SK-N-SH treated with all-trans-retinoic acid at 6 μM for 48 hours (cell line): ENCODE measurements around the gene KEL.

Source experiments
- ATAC-seq: fragments of 200-7000 bp; cut with Tn5 transposase; 3 replicates; pipeline ENCODE4 v1.9.1; 2020; ENCODE audit warnings: mild to moderate bottlenecking, moderate library complexity
- ARNTL ChIP-seq: fragments of 450-650 bp; formaldehyde crosslinking; IDR thresholded peaks from 2 replicates; pipeline ENCODE4 v1.5.0; 2020; ENCODE audit warnings: low read depth, mild to moderate bottlenecking, moderate library complexity, borderline replicate concordance
- BACH2 ChIP-seq: fragments of 250-450 bp; sonication (Bioruptor Pico); IDR thresholded peaks from 2 replicates; pipeline ENCODE4 v1.9.0; 2021; ENCODE audit warnings: mild to moderate bottlenecking, borderline replicate concordance
- CREB5 ChIP-seq: fragments of 250-450 bp; sonication (Bioruptor Pico); IDR thresholded peaks from 2 replicates; pipeline ENCODE4 v1.5.1; 2020; ENCODE audit warnings: low read depth, mild to moderate bottlenecking, moderate library complexity
- CSDC2 ChIP-seq: fragments of 250-450 bp; sonication (Bioruptor Pico); IDR thresholded peaks from 2 replicates; pipeline ENCODE4 v1.5.0; 2020; ENCODE audit warnings: mild to moderate bottlenecking, moderate library complexity
- ESRRG ChIP-seq: fragments of 250-450 bp; sonication (Bioruptor Pico); IDR thresholded peaks from 2 replicates; pipeline ENCODE4 v1.6.1; 2021; ENCODE audit warnings: mild to moderate bottlenecking
- ISL1 ChIP-seq: fragments of 250-450 bp; sonication (Bioruptor Pico); IDR thresholded peaks from 2 replicates; pipeline ENCODE4 v2.1.2; 2022; ENCODE audit warnings: mild to moderate bottlenecking, moderate library complexity
- OSR1 ChIP-seq: fragments of 250-450 bp; sonication (Bioruptor Pico); IDR thresholded peaks from 2 replicates; pipeline ENCODE4 v1.8.0; 2022; ENCODE audit warnings: moderate library complexity, mild to moderate bottlenecking, inconsistent platforms
- PATZ1 ChIP-seq: fragments of 250-450 bp; sonication (Bioruptor Pico); IDR thresholded peaks from 2 replicates; pipeline ENCODE4 v1.8.0; 2020; ENCODE audit warnings: mild to moderate bottlenecking, moderate library complexity, borderline replicate concordance
- POU6F1 ChIP-seq: fragments of 250-450 bp; sonication (Bioruptor Pico); IDR thresholded peaks from 2 replicates; pipeline ENCODE4 v1.8.0; 2021; ENCODE audit warnings: low read depth, mild to moderate bottlenecking, moderate library complexity, borderline replicate concordance
- PPARA ChIP-seq: fragments of 250-450 bp; sonication (Bioruptor Pico); IDR thresholded peaks from 2 replicates; pipeline ENCODE4 v1.5.0; 2020; ENCODE audit warnings: mild to moderate bottlenecking, borderline replicate concordance
- RARB ChIP-seq: fragments of 250-450 bp; sonication (Bioruptor Pico); IDR thresholded peaks from 2 replicates; pipeline ENCODE4 v1.8.0; 2021; ENCODE audit warnings: mild to moderate bottlenecking, moderate library complexity
- SNAI2 ChIP-seq: fragments of 250-450 bp; sonication (Bioruptor Pico); IDR thresholded peaks from 2 replicates; pipeline ENCODE4 v1.5.0; 2020; ENCODE audit warnings: mild to moderate bottlenecking, moderate library complexity
- TCF4 ChIP-seq: fragments of 250-450 bp; sonication (Bioruptor Pico); IDR thresholded peaks from 2 replicates; pipeline ENCODE4 v1.8.0; 2021; ENCODE audit warnings: mild to moderate bottlenecking, moderate library complexity, borderline replicate concordance
- TOX ChIP-seq: fragments of 250-450 bp; sonication (Bioruptor Pico); IDR thresholded peaks from 2 replicates; pipeline ENCODE4 v1.8.0; 2021; ENCODE audit warnings: mild to moderate bottlenecking, moderate library complexity, borderline replicate concordance
- ZC3H10 ChIP-seq: fragments of 250-450 bp; sonication (Bioruptor Pico); IDR thresholded peaks from 2 replicates; pipeline ENCODE4 v1.5.1; 2021; ENCODE audit warnings: mild to moderate bottlenecking, moderate library complexity
- ZFP3 ChIP-seq: fragments of 250-450 bp; sonication (Bioruptor Pico); IDR thresholded peaks from 2 replicates; pipeline ENCODE4 v1.5.0; 2020; ENCODE audit warnings: mild to moderate bottlenecking, moderate library complexity
- ZFP30 ChIP-seq: fragments of 450-650 bp; formaldehyde crosslinking; IDR thresholded peaks from 2 replicates; pipeline ENCODE4 v1.5.0; 2022; ENCODE audit warnings: mild to moderate bottlenecking, moderate library complexity
- ZNF565 ChIP-seq: fragments of 450-650 bp; formaldehyde crosslinking; conservative IDR thresholded peaks from 2 replicates; pipeline ENCODE4 v1.5.0; 2020; ENCODE audit warnings: low read depth, mild to moderate bottlenecking, moderate library complexity
- ZNF70 ChIP-seq: fragments of 450-650 bp; formaldehyde crosslinking; IDR thresholded peaks from 2 replicates; pipeline ENCODE4 v1.5.0; 2020; ENCODE audit warnings: mild to moderate bottlenecking, moderate library complexity
- ZNF8 ChIP-seq: fragments of 450-650 bp; formaldehyde crosslinking; IDR thresholded peaks from 2 replicates; pipeline ENCODE4 v1.5.0; 2020; ENCODE audit warnings: mild to moderate bottlenecking, moderate library complexity
- TF ChIP-seq, protein P1 (sequence below): fragments of 250-450 bp; sonication (Bioruptor Pico); IDR thresholded peaks from 2 replicates; pipeline ENCODE4 v1.5.1; 2021; ENCODE audit warnings: mild to moderate bottlenecking, moderate library complexity
- TF ChIP-seq, protein P2 (sequence below): fragments of 250-450 bp; sonication (Bioruptor Pico); IDR thresholded peaks from 2 replicates; pipeline ENCODE4 v1.5.0; 2020; ENCODE audit warnings: mild to moderate bottlenecking, moderate library complexity

The KEL gene

GRCh38 chr7:142914121-142914520 is 48.0 kb downstream of the KEL start (continued):
- no peak for TF ChIP-seq PATZ1 (CRISPR knock-in tag)
- no peak for TF ChIP-seq OSR1 (CRISPR knock-in tag)
- TF ChIP-seq SNAI2 (CRISPR knock-in tag) = no peak
- no peak for TF ChIP-seq ZFP30 (CRISPR knock-in tag)
- no peak for TF ChIP-seq TCF4
- TF ChIP-seq TOX (CRISPR knock-in tag) = no peak
- TF ChIP-seq, protein P1, sequence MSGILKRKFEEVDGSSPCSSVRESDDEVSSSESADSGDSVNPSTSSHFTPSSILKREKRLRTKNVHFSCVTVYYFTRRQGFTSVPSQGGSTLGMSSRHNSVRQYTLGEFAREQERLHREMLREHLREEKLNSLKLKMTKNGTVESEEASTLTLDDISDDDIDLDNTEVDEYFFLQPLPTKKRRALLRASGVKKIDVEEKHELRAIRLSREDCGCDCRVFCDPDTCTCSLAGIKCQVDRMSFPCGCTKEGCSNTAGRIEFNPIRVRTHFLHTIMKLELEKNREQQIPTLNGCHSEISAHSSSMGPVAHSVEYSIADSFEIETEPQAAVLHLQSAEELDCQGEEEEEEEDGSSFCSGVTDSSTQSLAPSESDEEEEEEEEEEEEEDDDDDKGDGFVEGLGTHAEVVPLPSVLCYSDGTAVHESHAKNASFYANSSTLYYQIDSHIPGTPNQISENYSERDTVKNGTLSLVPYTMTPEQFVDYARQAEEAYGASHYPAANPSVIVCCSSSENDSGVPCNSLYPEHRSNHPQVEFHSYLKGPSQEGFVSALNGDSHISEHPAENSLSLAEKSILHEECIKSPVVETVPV (CRISPR knock-in tag) = no peak
- TF ChIP-seq PPARA (CRISPR knock-in tag) = no peak
- TF ChIP-seq, all 23 proteins: peak for 0

DNA sequence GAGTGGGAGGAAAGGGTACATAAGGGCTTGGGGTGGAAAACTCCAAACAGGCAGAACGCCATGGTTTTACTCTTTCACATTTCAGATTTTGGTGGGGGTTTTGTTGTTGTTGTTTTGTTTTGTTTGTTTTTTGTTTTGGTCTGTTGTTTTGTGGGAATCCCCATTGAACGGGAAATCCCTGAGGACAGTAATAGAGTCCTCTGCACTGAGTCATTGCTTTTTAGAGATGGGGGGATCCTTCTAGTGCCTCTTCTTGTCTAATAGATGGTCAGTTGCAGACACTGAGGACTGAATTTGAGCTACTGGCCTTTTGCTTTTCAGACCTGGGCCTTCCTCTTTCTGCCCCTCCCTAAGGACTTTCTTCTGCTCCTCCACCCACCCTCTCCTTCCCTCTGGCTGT is 48.6 kb downstream of the KEL start:
- no peak for ATAC-seq
- TF ChIP-seq ISL1 (CRISPR knock-in tag) (no peak), ZFP30 (CRISPR knock-in tag) (no peak), RARB (CRISPR knock-in tag) (no peak), POU6F1 (CRISPR knock-in tag) (no peak), ZNF70 (CRISPR knock-in tag) (no peak), BACH2 (CRISPR knock-in tag) (no peak), CSDC2 (CRISPR knock-in tag) (no peak), ZNF8 (CRISPR knock-in tag) (no peak), SNAI2 (CRISPR knock-in tag) (no peak), ZNF565 (CRISPR knock-in tag) (no peak), OSR1 (CRISPR knock-in tag) (no peak)
- TF ChIP-seq, protein P2, sequence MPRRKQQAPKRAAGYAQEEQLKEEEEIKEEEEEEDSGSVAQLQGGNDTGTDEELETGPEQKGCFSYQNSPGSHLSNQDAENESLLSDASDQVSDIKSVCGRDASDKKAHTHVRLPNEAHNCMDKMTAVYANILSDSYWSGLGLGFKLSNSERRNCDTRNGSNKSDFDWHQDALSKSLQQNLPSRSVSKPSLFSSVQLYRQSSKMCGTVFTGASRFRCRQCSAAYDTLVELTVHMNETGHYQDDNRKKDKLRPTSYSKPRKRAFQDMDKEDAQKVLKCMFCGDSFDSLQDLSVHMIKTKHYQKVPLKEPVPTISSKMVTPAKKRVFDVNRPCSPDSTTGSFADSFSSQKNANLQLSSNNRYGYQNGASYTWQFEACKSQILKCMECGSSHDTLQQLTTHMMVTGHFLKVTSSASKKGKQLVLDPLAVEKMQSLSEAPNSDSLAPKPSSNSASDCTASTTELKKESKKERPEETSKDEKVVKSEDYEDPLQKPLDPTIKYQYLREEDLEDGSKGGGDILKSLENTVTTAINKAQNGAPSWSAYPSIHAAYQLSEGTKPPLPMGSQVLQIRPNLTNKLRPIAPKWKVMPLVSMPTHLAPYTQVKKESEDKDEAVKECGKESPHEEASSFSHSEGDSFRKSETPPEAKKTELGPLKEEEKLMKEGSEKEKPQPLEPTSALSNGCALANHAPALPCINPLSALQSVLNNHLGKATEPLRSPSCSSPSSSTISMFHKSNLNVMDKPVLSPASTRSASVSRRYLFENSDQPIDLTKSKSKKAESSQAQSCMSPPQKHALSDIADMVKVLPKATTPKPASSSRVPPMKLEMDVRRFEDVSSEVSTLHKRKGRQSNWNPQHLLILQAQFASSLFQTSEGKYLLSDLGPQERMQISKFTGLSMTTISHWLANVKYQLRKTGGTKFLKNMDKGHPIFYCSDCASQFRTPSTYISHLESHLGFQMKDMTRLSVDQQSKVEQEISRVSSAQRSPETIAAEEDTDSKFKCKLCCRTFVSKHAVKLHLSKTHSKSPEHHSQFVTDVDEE (CRISPR knock-in tag) = no peak

DNA sequence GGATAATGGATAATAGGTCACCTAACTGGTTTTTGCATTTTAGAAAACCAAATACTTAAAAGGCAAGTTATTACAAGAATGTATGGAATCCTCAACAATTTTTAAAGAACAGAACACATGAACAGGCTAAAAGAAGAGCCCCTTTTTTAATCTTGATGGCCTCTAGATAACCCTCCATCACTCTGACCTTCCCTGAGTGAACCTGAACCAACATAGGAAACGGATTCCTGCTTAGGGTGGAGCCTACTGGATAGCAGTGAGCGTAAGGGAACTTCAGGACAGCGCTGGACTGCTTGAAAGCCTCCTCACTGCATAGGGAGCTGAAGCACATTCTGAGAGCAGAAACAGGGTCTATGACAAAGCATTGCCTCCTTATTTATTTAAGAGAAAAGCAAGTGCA is 49.1 kb downstream of the KEL start:
- no peak for ATAC-seq
- TF ChIP-seq, protein P1 (CRISPR knock-in tag) = no peak
- TF ChIP-seq, protein P2 (CRISPR knock-in tag) = no peak
- no peak for TF ChIP-seq CSDC2 (CRISPR knock-in tag)
- TF ChIP-seq TOX (CRISPR knock-in tag) = no peak
- TF ChIP-seq ZFP3 (CRISPR knock-in tag) = no peak
- no peak for TF ChIP-seq ZNF8 (CRISPR knock-in tag)
- TF ChIP-seq RARB (CRISPR knock-in tag) = no peak
- no peak for TF ChIP-seq ESRRG (CRISPR knock-in tag)
- no peak for TF ChIP-seq ISL1 (CRISPR knock-in tag)
- TF ChIP-seq ZFP30 (CRISPR knock-in tag) = no peak
- no peak for TF ChIP-seq CREB5 (CRISPR knock-in tag)
- TF ChIP-seq ARNTL (CRISPR knock-in tag) = no peak
- no peak for TF ChIP-seq ZC3H10 (CRISPR knock-in tag)
- no peak for TF ChIP-seq ZNF70 (CRISPR knock-in tag)
- no peak for TF ChIP-seq SNAI2 (CRISPR knock-in tag)
- TF ChIP-seq TCF4 = no peak
